Hepatocyte (in vitro differentiated cells): Measurements from ENCODE around the gene ARAP3.

Experiments
- EZH2 ChIP-seq: fragments of 200-600 bp; sonication (generic); IDR thresholded peaks from 2 replicates; pipeline ENCODE4 v1.6.1; 2016; ENCODE audit warnings: antibody characterized with exemption, mild to moderate bottlenecking, borderline replicate concordance
- EZH2phosphoT487 ChIP-seq: fragments of 200-600 bp; sonication (generic); IDR thresholded peaks from one replicate; pipeline ENCODE4 v1.6.1; 2018; ENCODE audit warnings: antibody characterized with exemption, mild to moderate bottlenecking, low read depth, moderate library complexity; ENCODE audit not compliant: unreplicated experiment, severe bottlenecking

GRCh38 chr5:141618804-141619554 is 63.1 kb downstream of the ARAP3 start, which contains the start of gene DIAPH1:
- no peak for TF ChIP-seq EZH2phosphoT487
- TF ChIP-seq EZH2 = no peak
